SK-N-SH (cell line): ENCODE measurements around the gene C16orf95. TPM values are rescaled to one million over a fixed set of nuclear protein-coding genes. Genes with fewer than 3 reads are reported as not detected.

Source experiments
- CTCF ChIA-PET: fragments of 300-600, 350-600 bp; formaldehyde crosslinking; extraction: SDS; loops from one replicate; lab custom pipeline; 2021; lab: Yijun Ruan, JAX
- POLR2A ChIA-PET: fragments of 350-600 bp; sonication (Branson Sonifier 250); formaldehyde crosslinking; extraction: SDS; loops from one replicate; lab custom pipeline; 2020; ENCODE audit warnings: antibody characterized with exemption, inconsistent platforms; lab: Yijun Ruan, JAX
- DNase-seq: peaks from one replicate; pipeline ENCODE4 v3.0.0; 2012
- H2AFZ ChIP-seq: fragments of 200-600 bp; sonication (generic); 2 replicates; pipeline ENCODE4 v1.8.1; 2016; ENCODE audit warnings: antibody characterized with exemption, mild to moderate bottlenecking, low read depth
- H3F3A ChIP-seq: fragments of 200-600 bp; sonication (generic); replicated peaks from 2 replicates; pipeline ENCODE3; 2016; ENCODE audit warnings: antibody characterized with exemption, mild to moderate bottlenecking; ENCODE audit not compliant: insufficient read depth
- H3K27ac ChIP-seq, 2 experiments: fragments of 200-500 bp in 1 of 2; fragments of 200-600 bp in 1 of 2; sonication (Bioruptor generic) in 1 of 2; sonication (generic), shearing (Covaris generic) in 1 of 2; 2 replicates each; pipeline versions ENCODE4 v1.5.1 to v1.6.1; 2014 to 2016; ENCODE audit warnings: low read depth in 2 of 2, inconsistent platforms in 1 of 2, low read length in 1 of 2, mild to moderate bottlenecking in 1 of 2, mixed read lengths in 1 of 2
- H3K27me3 ChIP-seq: fragments of 200-600 bp; sonication (generic), shearing (Covaris generic); 2 replicates; pipeline ENCODE4 v1.6.1; 2016; ENCODE audit warnings: mixed run types; ENCODE audit not compliant: insufficient read depth
- H3K36me3 ChIP-seq, 2 experiments: fragments of 200-500 bp in 1 of 2; fragments of 200-600 bp in 1 of 2; sonication (Bioruptor generic) in 1 of 2; sonication (generic) in 1 of 2; replicated peaks in 1 of 2; 2 replicates each; pipeline versions ENCODE3 to v1.5.1; 2014 to 2016; ENCODE audit warnings: low read length in 1 of 2, mild to moderate bottlenecking in 1 of 2; ENCODE audit not compliant: insufficient read depth in 2 of 2, control insufficient read depth in 1 of 2
- H3K4me1 ChIP-seq, 2 experiments: fragments of 200-500 bp in 1 of 2; fragments of 200-600 bp in 1 of 2; sonication (Bioruptor generic) in 1 of 2; sonication (generic), shearing (Covaris generic) in 1 of 2; 2 replicates each; pipeline versions ENCODE4 v1.5.1 to v1.6.1; 2014 to 2016; ENCODE audit warnings: low read depth in 1 of 2, low read length in 1 of 2, mixed run types in 1 of 2; ENCODE audit not compliant: insufficient read depth in 2 of 2, control insufficient read depth in 1 of 2
- H3K4me2 ChIP-seq: fragments of 200-600 bp; sonication (generic), shearing (Covaris generic); 2 replicates; pipeline ENCODE4 v1.6.1; 2017; ENCODE audit warnings: mixed run types
- H3K4me3 ChIP-seq, 2 experiments: fragments of 200-500 bp in 1 of 2; fragments of 200-600 bp in 1 of 2; sonication (Bioruptor generic) in 1 of 2; sonication (generic), shearing (Covaris generic) in 1 of 2; 2 replicates each; pipeline versions ENCODE4 v1.5.1 to v1.8.1; 2014 to 2016; ENCODE audit warnings: low read depth in 2 of 2, inconsistent platforms in 1 of 2, low read length in 1 of 2, mild to moderate bottlenecking in 1 of 2, mixed read lengths in 1 of 2, moderate library complexity in 1 of 2
- H3K79me2 ChIP-seq: fragments of 200-600 bp; sonication (generic); 2 replicates; pipeline ENCODE4 v1.8.1; 2017; ENCODE audit warnings: mild to moderate bottlenecking; ENCODE audit not compliant: insufficient read depth
- H3K9ac ChIP-seq: fragments of 200-600 bp; sonication (generic); 2 replicates; pipeline ENCODE4 v1.6.1; 2017; ENCODE audit warnings: mixed run types
- H3K9me2 ChIP-seq: fragments of 200-600 bp; sonication (generic); 2 replicates; pipeline ENCODE4 v1.6.1; 2017; ENCODE audit warnings: mixed run types
- H3K9me3 ChIP-seq: fragments of 200-600 bp; sonication (generic); 2 replicates; pipeline ENCODE4 v1.6.1; 2017; ENCODE audit warnings: mixed run types, mild to moderate bottlenecking, moderate library complexity
- H4K20me1 ChIP-seq: fragments of 200-600 bp; sonication (generic); 2 replicates; pipeline ENCODE4 v1.6.1; 2017; ENCODE audit warnings: mild to moderate bottlenecking, mixed run types; ENCODE audit not compliant: insufficient read depth
- EP300 ChIP-seq, 2 experiments: IDR thresholded peaks; 2 replicates each; pipeline versions ENCODE4 v1.4.0 to v1.6.1; 2012; ENCODE audit warnings: borderline replicate concordance in 1 of 2, low read depth in 1 of 2, low read length in 1 of 2
- FOSL2 ChIP-seq: IDR thresholded peaks from 2 replicates; pipeline ENCODE4 v1.4.0; 2012; ENCODE audit warnings: low read depth, mild to moderate bottlenecking, moderate library complexity, borderline replicate concordance
- FOXJ3 ChIP-seq: sonication (generic); formaldehyde crosslinking; IDR thresholded peaks from 2 replicates; pipeline ENCODE4 v1.5.1; 2020; ENCODE audit warnings: mild to moderate bottlenecking, missing genetic modification reagents
- FOXM1 ChIP-seq: IDR thresholded peaks from 2 replicates; pipeline ENCODE4 v1.4.0; 2012; ENCODE audit warnings: low read depth, mild to moderate bottlenecking
- GABPA ChIP-seq: IDR thresholded peaks from 2 replicates; pipeline ENCODE4 v1.4.0; 2012; ENCODE audit warnings: low read depth, mild to moderate bottlenecking
- MXI1 ChIP-seq: IDR thresholded peaks from 2 replicates; pipeline ENCODE4 v1.6.1; 2012; ENCODE audit warnings: mild to moderate bottlenecking, low read depth, low read length, improper control_type of control experiment
- NRF1 ChIP-seq: IDR thresholded peaks from 2 replicates; pipeline ENCODE4 v1.6.1; 2012; ENCODE audit warnings: low read depth, mild to moderate bottlenecking, low read length
- POLR2AphosphoS5 ChIP-seq: IDR thresholded peaks from 2 replicates; pipeline ENCODE4 v1.6.1; 2012; ENCODE audit warnings: low read depth, low read length
- RAD21 ChIP-seq: IDR thresholded peaks from 2 replicates; pipeline ENCODE4 v1.6.1; 2012; ENCODE audit warnings: mild to moderate bottlenecking, low read length
- RFX5 ChIP-seq: IDR thresholded peaks from 2 replicates; pipeline ENCODE4 v1.6.1; 2012; ENCODE audit warnings: mild to moderate bottlenecking, improper control_type of control experiment, low read length
- SIN3A ChIP-seq: IDR thresholded peaks from 2 replicates; pipeline ENCODE4 v1.6.1; 2012; ENCODE audit warnings: low read depth, mild to moderate bottlenecking, low read length, moderate library complexity, borderline replicate concordance
- TAF1 ChIP-seq: IDR thresholded peaks from 2 replicates; pipeline ENCODE4 v1.6.1; 2012; ENCODE audit warnings: low read depth, mild to moderate bottlenecking, low read length, moderate library complexity, borderline replicate concordance
- TEAD4 ChIP-seq: IDR thresholded peaks from 2 replicates; pipeline ENCODE4 v1.4.0; 2012; ENCODE audit warnings: mild to moderate bottlenecking, borderline replicate concordance; ENCODE audit not compliant: insufficient read depth
- WGBS: methylation state at CpG from one replicate; pipeline ENCODE4 v1.1.6; 2017; ENCODE audit warnings: low lambda C conversion rate; 5-methylcytosine and 5-hydroxymethylcytosine counted together
- polyA plus RNA-seq, 3 experiments: library from polyadenylated mRNA; depleted of rRNA; stranded (reverse); fragments of >200 nt; gene quantifications; 2 replicates each; pipeline ENCODE4 v1.2.3, GENCODE V29; 2012
- TF ChIP-seq, protein P1 (sequence below): fragments of 200-600 bp; sonication (generic); IDR thresholded peaks from 2 replicates; pipeline ENCODE4 v1.6.1; 2017; ENCODE audit warnings: antibody characterized with exemption, mild to moderate bottlenecking, moderate library complexity
- TF ChIP-seq, protein P2 (sequence below): IDR thresholded peaks from 2 replicates; pipeline ENCODE4 v1.4.0; 2012; ENCODE audit warnings: low read depth
- TF ChIP-seq, protein P3 (sequence below): IDR thresholded peaks from 2 replicates; pipeline ENCODE4 v1.4.0; 2012; ENCODE audit warnings: low read depth, borderline replicate concordance

C16orf95 gene
- polyA plus RNA-seq, 1 of the 3 experiments (the other 2 are of a cell fraction), result 5.0 TPM

DNA sequence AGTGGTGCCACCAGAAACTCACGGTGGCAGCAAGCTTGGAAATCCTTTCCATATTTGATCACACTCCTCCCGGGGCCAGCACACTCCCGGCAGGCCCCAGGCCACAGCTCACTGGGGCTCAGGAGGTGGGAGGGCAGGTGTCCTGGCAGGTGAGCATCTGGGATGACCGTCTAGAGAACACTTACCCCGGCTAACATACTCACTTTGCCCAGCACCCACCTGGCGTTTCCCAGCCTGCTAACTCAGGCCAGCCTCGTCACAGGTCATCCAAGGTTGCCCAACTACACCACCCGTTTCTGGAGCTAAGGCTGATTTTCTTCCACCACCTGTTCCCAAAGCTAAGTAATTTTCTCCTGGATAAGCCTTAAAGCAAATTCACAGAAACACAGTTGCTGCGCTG, 41.5 kb upstream of the C16orf95 start:
- Histone ChIP-seq H3K27ac (no peak overlapping the region), H3K4me1 (peaks cover 5% of the 10 kb centered on the region in 2 experiments; a peak in 2 of 4 replicates), H2AFZ (no peak overlapping the region), H3K36me3 (peaks cover 22 to 28% of the 10 kb centered on the region in 2 experiments), H3K9me2 (no peaks in the 10 kb centered on the region), H3K9me3 (no peaks in the 10 kb centered on the region)
- ChIA-PET POLR2A (no interaction called here), CTCF (interaction anchor here (0.8 to 1.6 kb wide), 2 partner anchors 26 to 35 kb away, joined by 3 to 5 read pairs; no protein-coding TSS in a partner anchor)
- WGBS, result 89% methylated on average over 9 of the region's 9 CpGs
- no peak for DNase-seq
- TF ChIP-seq TAF1 (no peak), MXI1 (no peak), NRF1 (no peak), RAD21 (no peak), RFX5 (no peak), GABPA (no peak), POLR2AphosphoS5 (no peak), FOSL2 (no peak), TEAD4 (no peak), FOXM1 (no peak), EP300 (IDR thresholded peaks at IDR 0.05; ENCODE audit: borderline replicate concordance in 1 of 2, low read depth in 1 of 2, low read length in 1 of 2) (no peak), FOXJ3 (CRISPR knock-in tag) (no peak), SIN3A (no peak)
- TF ChIP-seq, protein P1, sequence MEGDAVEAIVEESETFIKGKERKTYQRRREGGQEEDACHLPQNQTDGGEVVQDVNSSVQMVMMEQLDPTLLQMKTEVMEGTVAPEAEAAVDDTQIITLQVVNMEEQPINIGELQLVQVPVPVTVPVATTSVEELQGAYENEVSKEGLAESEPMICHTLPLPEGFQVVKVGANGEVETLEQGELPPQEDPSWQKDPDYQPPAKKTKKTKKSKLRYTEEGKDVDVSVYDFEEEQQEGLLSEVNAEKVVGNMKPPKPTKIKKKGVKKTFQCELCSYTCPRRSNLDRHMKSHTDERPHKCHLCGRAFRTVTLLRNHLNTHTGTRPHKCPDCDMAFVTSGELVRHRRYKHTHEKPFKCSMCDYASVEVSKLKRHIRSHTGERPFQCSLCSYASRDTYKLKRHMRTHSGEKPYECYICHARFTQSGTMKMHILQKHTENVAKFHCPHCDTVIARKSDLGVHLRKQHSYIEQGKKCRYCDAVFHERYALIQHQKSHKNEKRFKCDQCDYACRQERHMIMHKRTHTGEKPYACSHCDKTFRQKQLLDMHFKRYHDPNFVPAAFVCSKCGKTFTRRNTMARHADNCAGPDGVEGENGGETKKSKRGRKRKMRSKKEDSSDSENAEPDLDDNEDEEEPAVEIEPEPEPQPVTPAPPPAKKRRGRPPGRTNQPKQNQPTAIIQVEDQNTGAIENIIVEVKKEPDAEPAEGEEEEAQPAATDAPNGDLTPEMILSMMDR, result no peak
- TF ChIP-seq, protein P2, sequence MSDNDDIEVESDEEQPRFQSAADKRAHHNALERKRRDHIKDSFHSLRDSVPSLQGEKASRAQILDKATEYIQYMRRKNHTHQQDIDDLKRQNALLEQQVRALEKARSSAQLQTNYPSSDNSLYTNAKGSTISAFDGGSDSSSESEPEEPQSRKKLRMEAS, result no peak
- TF ChIP-seq, protein P3, sequence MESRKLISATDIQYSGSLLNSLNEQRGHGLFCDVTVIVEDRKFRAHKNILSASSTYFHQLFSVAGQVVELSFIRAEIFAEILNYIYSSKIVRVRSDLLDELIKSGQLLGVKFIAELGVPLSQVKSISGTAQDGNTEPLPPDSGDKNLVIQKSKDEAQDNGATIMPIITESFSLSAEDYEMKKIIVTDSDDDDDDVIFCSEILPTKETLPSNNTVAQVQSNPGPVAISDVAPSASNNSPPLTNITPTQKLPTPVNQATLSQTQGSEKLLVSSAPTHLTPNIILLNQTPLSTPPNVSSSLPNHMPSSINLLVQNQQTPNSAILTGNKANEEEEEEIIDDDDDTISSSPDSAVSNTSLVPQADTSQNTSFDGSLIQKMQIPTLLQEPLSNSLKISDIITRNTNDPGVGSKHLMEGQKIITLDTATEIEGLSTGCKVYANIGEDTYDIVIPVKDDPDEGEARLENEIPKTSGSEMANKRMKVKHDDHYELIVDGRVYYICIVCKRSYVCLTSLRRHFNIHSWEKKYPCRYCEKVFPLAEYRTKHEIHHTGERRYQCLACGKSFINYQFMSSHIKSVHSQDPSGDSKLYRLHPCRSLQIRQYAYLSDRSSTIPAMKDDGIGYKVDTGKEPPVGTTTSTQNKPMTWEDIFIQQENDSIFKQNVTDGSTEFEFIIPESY, result no peak
- TF ChIP-seq, all 33 proteins: peak for 0
- Histone ChIP-seq H3K4me3 (no peak overlapping the region), H3F3A (no peaks in the 10 kb centered on the region), H3K4me2 (no peak overlapping the region), H3K79me2 (peaks cover 10% of the 10 kb centered on the region), H4K20me1 (peaks cover 5% of the 10 kb centered on the region; the same call in 1 of the 2 replicates), H3K9ac (no peak overlapping the region), H3K27me3 (no peaks in the 10 kb centered on the region)
